ENCODE results near the gene SEPSECS.

Gene SEPSECS

DNA sequence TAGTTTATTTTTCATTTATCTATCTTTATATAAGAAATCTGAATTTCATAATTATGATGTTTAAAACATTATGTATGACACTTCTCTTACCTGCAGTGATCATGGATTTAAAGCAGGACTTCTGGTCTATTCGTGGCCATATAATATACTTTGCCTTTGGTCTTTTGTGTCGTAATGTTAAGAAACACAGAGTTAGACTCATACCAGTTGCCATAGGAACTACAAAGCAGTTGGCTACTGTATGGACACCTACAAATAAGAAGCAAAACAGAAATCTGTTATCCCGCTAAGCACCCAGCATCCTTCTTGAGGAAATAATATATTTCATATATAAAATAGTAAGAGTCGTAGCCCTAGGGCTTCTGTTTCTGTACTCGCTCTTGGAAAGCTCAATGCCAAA is 4.3 kb downstream of the SEPSECS start:
- DNase-seq (ENCODE audit: low read depth), result no peak

DNA sequence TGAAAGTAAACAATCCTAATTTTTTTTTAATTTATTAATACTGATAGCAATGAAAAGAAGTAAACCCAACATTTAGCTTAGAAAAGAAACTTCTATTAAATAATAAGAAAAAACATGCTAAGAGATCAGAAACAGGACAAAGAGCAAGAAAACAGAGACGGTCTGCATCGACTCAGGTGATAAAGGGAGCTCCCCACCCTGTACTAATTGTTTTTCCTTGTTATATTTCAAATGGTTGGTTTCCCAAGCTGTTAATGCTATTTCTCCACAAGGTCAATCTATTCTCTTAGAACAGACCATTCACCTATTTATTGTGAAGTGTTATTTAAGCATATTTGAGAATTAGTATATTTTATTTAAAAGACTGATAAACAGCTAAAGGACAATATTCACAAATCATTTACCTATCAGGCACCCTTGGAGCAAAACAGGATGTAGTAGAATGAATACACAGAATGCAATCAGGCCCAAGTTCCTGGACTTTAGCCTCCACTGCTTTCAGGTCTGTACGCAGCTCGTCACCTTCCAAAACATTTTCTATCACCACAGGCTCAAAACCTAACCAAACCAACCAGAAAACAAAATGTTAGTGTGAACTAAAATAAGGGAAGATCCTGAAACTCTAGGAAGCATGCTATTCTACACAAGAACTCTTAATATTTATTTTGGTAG is 5.5 kb downstream of the SEPSECS start:
- no peak for DNase-seq (ENCODE audit: low read depth)

DNA sequence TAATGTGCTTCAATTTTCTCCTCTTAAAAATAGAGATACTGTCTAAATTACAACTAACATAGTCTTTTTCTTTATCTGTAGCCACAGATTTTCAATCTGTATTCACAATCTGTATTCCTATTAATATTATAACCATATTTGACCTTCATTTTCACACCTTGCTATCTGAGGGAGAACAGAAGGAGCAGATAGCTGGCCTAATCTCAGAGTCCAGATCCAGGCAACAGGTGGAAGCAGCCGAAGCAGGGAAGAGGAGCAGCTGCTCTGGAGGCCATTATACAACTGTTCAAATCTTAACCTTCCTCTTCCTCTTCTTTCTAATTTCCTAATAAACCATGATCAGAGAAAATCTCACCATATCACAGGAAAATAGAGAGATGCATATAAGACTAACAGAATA is 14.2 kb downstream of the SEPSECS start:
- DNase-seq (ENCODE audit: low read depth), result no peak

DNA sequence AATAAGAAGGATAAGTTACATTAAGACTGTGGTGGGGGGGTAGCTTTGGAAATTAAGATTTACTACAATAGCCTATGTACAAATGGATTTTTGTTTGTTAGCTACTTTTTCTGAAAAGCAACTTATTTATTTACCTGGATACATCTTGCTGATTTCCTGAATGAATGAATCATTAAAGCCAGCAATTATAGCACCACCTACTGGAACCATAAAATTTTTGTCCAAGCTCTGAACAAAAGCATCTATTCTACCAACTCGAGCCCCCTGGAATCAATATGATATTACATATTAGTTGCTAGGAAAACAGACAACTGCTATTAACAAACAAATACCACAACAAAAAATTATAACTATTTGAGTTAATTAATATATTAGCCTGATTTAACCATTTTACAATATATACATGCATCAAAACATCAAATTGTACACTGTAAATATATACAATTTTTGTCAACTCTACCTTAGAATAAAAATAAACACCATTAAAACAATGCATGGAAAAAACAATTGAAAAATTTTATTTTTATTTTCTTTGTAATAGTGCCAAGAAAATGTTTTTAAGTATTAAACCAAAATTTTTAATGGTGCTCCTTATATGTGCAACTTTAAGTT is 15.3 kb downstream of the SEPSECS start:
- DNase-seq (ENCODE audit: low read depth), result no peak

DNA sequence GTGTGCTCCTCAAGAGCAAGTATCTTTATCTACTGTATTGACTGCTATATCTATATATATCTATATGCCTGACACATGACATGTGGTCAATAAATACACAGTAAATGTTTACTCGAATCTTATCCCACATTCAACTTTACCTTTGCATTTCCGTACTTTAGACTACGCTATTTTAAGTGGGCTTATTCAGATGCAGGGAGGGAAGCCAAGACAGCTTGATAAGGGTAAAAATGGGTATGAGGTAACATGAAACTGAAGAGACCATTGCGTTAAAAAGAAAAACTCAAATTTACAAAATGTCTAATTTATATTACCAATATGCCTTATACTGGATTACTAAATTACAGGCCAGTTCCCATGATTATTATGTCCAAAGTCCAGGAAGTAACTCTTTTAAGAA is 17.8 kb downstream of the SEPSECS start:
- DNase-seq (ENCODE audit: low read depth), result no peak

DNA sequence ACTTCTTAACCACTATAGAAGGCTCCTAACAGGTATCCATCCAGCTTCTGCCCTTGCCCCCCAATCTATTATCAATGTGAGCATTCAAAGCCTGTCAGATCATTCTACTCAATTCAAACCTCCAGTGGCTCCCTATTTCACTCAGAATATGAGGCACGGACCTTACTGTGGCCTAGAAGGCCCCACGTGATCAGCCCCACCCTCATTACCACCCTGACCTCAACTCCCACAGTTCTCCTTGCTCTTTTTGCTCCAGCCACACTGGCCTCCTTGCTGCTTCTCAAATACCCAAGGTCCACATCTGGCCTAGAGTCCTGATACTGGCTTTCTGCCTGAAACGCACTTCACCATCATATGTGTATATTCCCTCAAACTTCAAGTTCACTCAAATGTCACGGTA is 18.7 kb downstream of the SEPSECS start:
- DNase-seq (ENCODE audit: low read depth), result no peak

DNA sequence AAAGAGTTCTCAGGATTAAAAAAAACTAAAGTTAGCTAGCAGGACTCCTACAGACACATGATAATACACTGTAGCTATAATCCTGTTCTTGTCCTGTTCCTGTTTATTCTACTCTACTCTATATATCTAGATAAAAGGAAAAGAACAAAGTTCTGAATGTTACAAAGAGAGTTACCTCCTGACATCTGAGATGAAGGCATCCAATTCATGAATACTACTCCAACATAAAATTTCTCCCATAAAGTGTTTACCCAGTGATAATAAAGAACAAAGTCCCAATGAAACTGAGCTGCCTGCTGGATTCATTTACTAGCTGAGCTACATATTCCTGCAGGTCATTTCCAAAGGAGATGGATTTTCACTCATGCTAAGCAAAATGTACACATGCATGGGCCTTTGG is 27.1 kb downstream of the SEPSECS start:
- DNase-seq (ENCODE audit: low read depth), result no peak

DNA sequence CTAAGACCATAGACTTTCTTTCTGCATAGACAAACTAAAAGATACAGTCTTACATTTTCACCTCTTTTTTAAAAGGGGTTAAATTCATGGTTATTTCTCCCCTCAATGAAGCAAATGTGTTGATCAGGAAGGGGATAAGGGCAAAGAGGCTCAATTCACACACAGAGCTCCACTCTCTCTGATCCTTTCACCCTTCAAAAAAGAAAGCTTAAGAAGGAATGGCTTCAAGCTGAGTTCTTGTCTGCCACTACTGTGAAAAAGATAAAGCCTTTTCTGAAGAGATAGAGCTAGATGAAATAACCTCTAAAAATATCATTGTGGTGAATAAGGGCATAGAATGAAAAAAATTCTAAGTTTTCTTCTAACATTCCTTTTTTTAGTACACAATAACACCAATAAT is 28.3 kb downstream of the SEPSECS start:
- DNase-seq (ENCODE audit: low read depth), result no peak

DNA sequence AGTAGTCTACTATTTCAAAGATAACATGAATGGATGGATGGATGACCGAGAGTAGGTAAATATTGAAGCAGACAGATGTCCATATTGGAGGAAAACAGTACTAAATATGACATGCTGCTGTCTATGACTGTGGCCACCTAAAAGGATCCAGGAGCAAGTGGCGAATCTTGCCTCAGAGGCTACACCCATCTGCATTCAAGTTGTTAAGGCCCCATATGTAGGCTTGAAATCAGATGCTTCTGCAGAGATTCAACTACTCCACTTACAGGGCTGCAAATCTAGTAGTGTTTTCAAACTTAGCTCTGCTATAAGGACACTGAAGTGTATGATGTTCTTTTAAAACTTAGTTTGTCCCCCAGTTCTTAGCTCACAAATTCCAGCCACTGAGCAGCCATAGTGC is 28.9 kb downstream of the SEPSECS start:
- DNase-seq (ENCODE audit: low read depth), result no peak

DNA sequence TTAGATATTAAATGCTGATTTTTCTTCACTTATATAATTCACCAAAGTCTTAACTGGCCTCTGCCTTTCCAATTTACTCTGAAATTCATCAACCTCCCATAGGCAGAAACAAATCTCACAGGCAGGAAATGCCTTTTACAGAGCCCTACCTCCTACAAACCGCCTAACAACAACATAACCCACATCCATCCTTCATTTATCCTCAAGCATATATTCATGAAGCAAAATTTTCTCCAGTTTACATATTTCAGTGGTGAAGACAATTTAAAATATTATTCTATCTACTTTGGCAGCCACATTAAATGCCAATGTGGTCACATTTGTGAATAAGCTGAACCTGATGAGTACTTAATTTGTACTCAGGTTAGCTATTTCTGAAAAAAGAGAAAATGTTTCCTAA is 30.3 kb downstream of the SEPSECS start:
- no peak for DNase-seq (ENCODE audit: low read depth)

DNA sequence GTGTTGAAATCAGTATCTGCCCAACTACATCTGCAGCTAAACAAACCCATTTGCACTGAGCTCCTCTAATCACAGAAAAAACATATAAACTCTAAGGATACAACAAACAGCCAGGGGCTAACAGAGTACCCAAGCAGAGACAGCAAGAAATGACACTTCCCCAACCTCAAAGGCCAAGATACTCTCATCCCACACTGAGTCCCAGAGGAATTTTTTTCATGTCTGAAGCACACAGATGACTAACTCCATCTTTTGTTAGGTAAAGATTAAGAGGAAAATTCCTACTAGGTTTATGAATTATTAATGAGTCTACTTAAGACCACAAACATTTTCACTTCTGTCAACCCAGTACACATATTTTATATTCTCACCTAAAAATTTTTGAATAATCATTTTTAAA is 31.6 kb downstream of the SEPSECS start:
- no peak for DNase-seq (ENCODE audit: low read depth)

DNA sequence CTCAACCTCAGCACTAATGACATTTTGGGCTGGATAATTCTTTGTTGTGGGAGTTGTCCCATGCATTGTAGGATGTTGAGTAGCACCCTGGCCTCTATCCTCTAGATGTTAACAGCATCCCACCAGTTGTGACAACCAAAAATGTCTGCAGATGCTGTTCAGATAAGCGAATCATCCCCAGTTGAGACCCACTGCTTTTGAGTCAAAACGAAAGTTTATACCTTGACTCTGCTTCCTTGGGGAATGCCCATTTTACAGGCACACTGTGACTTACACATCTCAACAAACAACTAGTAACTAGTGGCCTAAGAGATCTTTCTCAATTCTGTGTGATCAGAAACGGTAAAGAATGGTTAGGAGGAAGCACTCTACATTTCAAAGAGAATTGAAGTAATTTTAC is 37.0 kb downstream of the SEPSECS start:
- no peak for DNase-seq (ENCODE audit: low read depth)

DNA sequence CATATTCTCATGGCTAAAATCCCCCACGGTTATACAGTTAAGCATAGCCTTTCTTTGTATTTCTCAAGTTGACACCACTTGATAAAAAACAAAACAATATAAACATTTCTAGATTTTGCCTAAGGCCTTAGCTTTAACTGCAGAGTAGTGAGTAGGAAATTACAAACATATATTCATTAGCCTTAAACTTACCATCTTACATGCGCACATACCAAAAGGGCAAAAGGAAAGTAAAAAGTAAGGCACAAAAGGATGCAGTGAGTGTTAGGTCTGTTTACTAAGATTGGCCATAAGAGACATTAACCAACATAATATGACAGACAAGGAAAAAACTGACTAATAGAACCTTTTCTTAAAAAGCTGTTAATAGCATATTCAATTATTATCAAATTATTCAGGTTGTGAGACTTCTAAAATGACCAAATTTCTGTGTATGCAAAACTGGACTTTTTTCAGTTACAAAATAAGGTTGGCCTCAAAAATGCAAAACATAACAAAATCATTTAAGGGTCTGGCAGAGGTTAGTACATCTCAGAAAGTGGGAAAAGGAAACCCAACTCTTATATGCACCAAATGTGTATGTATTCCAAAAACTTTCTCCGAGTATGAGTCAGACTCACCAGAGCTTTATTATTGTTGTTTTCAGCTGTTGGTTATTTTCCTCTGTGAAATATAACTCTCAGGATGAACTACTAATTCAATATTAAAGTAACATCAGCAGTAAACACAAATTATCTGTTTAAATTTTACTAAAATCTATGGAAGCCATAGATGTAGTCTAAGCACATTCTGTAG is 39.9 kb downstream of the SEPSECS start:
- DNase-seq (ENCODE audit: low read depth), result no peak

DNA sequence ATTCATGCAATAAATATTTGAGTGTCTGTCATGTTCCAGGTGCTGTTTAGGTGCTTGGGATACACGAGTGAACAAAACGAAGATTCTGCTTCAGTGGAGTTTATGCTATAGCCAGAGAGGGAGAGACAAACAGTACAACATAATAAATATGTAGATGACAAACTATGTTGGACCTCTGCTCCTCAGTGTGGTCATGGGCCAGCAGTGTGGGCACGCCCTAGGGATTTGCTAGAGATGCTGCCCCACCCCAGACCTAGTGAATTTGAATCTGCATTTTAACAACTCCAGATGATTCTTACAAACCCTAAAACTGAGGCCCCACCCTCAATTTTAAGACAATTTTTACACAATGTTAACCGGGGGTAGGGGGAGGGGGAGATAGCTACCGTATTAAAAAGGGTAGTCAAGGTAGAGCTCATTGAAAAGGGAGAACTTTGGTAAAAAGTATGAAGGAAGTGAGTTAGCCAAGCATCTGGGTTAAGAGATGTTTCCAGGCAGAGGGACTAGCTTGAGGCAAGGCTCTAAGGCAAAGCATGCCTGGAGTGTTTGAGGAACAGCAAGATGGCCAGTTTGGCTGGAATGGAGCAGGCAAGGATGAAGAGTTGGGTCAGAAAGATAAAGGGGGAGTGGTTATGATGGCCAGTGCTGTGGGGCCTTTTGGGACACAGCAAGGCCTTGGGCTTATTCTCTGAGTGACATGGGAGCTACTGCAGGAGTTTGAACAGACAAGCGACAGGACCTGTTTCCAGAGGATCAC is 42.4 kb downstream of the SEPSECS start:
- DNase-seq (ENCODE audit: low read depth), result no peak

DNA sequence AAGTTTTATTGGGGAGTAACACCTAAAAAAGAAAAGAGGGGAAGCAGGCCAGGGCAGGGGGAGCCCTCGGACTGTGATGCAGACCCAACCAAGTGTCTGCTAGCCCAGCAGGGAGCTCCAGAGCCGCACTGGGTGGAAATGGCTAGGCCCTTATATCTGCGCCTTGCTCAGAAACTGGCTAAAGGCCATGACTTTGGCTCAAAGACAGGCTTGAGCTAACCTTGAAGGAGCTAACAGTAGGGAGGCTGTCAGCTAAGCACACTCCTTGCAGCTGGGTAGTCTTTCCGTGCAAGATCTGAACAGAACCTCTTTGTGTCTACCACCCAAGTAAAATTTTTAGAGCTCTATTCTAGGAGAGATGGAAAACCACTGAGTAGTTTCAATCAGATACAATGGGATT is 43.0 kb downstream of the SEPSECS start:
- no peak for DNase-seq (ENCODE audit: low read depth)

DNA sequence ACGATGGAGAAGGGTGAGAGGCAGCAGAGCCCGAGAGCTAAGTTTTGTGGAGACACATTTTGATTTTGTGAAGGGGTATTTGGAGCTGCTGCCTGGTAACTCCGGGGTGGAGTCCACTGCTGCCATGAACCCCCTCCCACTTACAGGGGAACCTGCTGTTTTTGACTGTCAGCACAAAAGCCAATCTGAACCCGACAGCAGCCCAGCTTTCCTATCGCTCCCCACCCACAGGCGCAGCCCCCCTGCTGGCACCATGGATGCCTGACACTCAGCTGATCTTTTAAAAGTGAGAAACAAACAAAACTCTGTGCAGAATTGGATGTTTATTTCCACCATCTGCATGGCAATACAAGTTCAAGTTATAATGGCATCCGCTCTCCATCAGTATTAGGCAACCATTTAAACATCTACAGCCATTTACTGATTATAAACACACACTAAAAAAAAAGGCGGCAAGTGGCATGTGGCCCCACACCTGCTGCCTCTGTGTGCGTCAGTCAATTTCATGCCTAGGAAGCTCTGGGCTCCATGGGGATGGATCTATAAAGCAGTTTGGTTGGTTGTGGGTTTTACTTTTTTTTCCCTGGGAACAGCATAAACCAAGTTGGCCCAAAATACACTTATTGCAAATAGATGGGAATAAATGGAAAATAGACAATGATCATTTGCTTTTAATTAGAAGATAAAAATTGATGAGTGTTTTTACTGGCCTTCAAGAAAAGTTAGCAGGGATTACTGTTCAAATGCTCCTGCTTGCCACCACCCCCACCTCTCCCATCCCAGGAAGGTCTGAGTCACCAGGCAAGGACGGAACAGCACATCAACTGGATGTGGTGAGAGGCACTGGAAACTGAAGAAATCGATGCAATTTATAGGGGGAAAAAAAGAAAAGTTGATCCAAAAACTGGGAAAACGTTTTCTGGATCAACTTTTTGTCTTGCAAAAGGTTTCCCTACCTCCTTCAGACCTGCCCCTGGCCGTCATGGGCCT is 46.0 kb downstream of the SEPSECS start:
- DNase-seq (ENCODE audit: low read depth), result no peak

DNA sequence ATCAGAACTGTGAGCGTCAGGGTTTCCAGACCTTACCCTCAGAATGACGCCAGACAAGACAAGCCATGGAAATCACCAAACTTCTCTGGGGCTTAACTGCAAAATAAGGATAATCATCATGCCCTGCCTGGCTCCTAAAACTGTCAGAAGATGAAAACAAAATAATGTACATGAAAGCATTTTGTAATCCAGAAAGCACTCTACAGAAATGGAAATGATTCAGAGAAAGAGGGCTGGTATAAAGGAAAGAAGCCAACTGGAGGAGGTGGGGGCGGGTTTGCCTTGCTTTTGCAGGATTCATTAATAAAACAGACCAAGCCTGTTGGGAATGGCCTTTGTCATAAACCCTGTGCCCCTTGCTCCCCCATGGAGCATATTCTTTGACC is 47.3 kb downstream of the SEPSECS start:
- DNase-seq (ENCODE audit: low read depth), result no peak

DNA sequence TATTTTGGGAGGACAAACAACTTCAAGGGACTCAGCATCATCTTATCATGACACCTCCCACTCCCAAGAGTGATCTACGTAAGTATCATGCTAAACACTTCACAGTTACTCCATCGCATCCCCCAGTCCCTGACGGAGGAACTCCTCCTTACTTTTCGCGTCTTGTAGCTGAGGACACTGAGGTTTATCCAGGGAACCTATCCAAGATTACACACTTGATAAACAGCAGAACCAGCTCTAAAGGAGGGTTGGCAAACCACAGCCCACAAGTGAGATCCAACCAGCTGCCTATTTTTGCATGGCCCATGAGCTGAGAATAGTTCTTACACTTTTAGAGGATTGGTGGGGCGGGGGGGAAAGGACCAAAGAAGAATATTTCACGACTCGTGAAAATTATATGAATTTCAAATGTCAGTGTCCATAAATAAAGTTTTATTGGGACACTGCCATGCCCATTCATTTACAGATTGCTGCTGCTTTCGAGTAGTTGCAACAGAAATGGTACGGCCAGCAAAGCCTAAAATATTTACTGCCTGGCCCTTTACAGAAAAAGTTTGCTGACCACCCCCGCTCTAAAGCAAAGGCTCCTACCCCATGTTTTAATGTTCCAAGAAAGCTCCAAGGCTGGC is 47.8 kb downstream of the SEPSECS start:
- DNase-seq (ENCODE audit: low read depth), result no peak

DNA sequence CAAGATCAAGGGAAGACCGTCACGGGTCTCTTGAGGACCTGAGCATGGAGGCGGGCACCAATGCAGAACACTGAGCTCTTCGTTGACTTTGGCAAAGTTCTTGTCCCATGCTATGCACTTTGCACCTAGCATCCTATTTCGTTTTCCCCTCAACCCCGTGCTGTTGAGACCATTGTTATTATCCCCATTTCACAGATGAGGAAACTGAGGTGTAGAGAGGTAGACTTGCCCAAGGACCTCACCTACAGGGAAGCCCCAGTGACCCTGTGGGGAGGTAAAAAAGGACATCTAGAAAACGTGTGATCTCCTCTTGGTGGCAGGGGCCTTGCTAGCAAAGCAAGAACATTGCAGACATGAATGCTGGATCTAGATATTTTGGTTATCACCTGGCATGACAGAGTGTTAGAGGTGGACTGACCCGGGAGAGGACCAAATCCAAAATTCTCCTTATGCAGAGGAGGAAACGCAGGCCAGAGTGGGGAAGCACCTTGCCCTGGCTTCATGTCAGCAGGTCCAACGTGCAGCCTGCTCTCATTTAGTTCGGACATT is 48.5 kb downstream of the SEPSECS start:
- DNase-seq (ENCODE audit: low read depth), result no peak

DNA sequence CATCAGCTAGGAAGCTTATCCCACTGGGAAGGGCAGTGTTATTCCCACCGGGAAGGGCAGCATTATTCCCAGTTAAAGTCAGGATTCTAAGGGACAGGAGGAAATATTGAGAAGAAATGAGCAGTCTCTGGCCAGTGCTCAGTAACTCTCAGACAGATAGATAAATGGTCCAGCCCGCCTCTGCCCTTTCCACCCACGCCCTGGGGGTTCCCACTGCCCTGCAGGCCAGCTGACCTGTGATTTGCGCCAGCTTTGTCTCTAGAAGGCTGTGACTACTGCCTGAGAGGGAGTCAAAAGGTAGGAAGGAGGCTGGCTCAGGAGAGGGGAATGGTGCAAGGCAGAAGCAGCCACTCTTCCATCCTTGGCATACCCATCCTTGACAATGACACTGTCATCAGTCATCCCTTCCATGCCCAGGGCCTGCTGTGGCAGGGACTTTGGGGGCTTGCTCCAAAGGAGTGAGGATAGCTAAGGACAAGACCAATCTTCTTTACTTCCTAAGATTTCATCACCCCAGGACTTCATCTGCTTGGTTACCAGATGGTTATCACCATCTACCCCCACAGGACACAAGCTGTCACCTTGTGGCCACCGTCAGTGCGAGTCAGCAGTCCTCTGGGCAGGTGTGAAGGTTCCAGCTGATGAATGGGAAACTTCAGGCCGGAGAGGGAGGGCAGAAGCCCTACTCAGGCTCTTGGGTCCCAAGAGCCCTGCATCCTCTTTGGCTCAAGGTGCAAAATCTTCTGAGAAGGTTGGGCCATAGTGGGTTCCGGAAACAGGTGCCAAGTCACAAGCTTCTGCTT is 49.5 kb downstream of the SEPSECS start:
- DNase-seq (ENCODE audit: low read depth), result no peak

All from stimulated activated CD8-positive, alpha-beta memory T cell treated with anti-CD3 and anti-CD28 coated beads, Interleukin-15, amount 100 ng/mL, for 1 hour (primary cell).